ENCODE data around the gene LY86. TPM values are rescaled to one million over a fixed set of nuclear protein-coding genes. Genes with fewer than 3 reads are reported as not detected.

The LY86 gene
- total and polyA plus RNA-seq, 9 of the 15 experiments (the other 6 are each of a cell fraction or from before 2014, with no cell fraction given), result 0.08 to 0.20 TPM; not detected in 7

- in situ Hi-C loops (cut with MboI), result no loop called here
- no peaks in the 10 kb centered on the region for H3K79me2 ChIP-seq (ENCODE audit: control insufficient read depth, insufficient read depth, low read length)
- DNase-seq (ENCODE audit: extremely low read depth in 1 of 4, low spot score in 3 of 4) (no peak), FAIRE-seq (no peak), ATAC-seq (no peak)
- no peaks in the 10 kb centered on the region for H3K4me1 ChIP-seq (replicated peaks in 1 of 2; ENCODE audit: control insufficient read depth in 2 of 2, insufficient read depth in 2 of 2, low read length in 2 of 2)
- CTCF ChIA-PET (ENCODE audit: low intra/inter-chr PET ratio), result no interaction called here
- H3K9me1 ChIP-seq (ENCODE audit: control insufficient read depth, insufficient read depth, low read length), result no peaks in the 10 kb centered on the region
- POLR2A ChIA-PET, result interaction anchor here (1.1 to 2.0 kb wide), 2 partner anchors 13 to 23 kb away, joined by 3 to 7 read pairs; no protein-coding TSS in a partner anchor
- no peaks in the 10 kb centered on the region for H3K36me3 ChIP-seq (ENCODE audit: control insufficient read depth, insufficient read depth, low read length)
- H4K20me1 ChIP-seq (replicated peaks; ENCODE audit: control insufficient read depth, insufficient read depth, low read length), result no peaks in the 10 kb centered on the region
- H3K9me3 ChIP-seq (replicated peaks; ENCODE audit: control insufficient read depth, insufficient read depth, low read depth, low read length), result no peaks in the 10 kb centered on the region
- intact Hi-C loops (cut with micrococcal nuclease), result no loop called here
- H3K4me3 ChIP-seq, result no peak overlapping the region
- no peak overlapping the region for H2AFZ ChIP-seq (ENCODE audit: low read depth, low read length)
- WGBS (ENCODE audit: insufficient coverage, low coverage, missing lambda C conversion rate), result under 1% methylated on average over 6 of the region's 6 CpGs
- TF ChIP-seq HNRNPK (IDR thresholded peaks at IDR 0.05; ENCODE audit: low read depth, low read length, poor library complexity, severe bottlenecking) (peak; percentile 84), NFE2 (IDR thresholded peaks at IDR 0.05; ENCODE audit: low read depth) (no peak), PCBP1 (IDR thresholded peaks at IDR 0.05; ENCODE audit: low read depth, low read length, poor library complexity, severe bottlenecking) (peak; percentile 42), PCBP2 (IDR thresholded peaks at IDR 0.05; ENCODE audit: low read depth, low read length, poor library complexity, severe bottlenecking) (peak; percentile 93)
- TF ChIP-seq, protein P1, sequence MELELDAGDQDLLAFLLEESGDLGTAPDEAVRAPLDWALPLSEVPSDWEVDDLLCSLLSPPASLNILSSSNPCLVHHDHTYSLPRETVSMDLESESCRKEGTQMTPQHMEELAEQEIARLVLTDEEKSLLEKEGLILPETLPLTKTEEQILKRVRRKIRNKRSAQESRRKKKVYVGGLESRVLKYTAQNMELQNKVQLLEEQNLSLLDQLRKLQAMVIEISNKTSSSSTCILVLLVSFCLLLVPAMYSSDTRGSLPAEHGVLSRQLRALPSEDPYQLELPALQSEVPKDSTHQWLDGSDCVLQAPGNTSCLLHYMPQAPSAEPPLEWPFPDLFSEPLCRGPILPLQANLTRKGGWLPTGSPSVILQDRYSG (tag; conservative IDR thresholded peaks at IDR 0.05; ENCODE audit: low read depth), result no peak
- TF ChIP-seq, protein P2, sequence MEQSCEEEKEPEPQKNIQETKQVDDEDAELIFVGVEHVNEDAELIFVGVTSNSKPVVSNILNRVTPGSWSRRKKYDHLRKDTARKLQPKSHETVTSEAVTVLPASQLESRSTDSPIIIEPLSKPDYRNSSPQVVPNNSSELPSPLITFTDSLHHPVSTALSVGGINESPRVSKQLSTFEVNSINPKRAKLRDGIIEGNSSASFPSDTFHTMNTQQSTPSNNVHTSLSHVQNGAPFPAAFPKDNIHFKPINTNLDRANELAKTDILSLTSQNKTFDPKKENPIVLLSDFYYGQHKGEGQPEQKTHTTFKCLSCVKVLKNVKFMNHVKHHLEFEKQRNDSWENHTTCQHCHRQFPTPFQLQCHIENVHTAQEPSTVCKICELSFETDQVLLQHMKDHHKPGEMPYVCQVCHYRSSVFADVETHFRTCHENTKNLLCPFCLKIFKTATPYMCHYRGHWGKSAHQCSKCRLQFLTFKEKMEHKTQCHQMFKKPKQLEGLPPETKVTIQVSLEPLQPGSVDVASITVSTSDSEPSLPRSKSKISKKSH (CRISPR knock-in tag; IDR thresholded peaks at IDR 0.05), result no peak
- no TSS peak for BruUV-seq (replicated peaks)
- peaks cover 23 to 49% of the 10 kb centered on the region in 2 experiments; a peak in 4 of 5 replicates for H3K27me3 ChIP-seq (ENCODE audit: control insufficient read depth in 2 of 2, insufficient read depth in 2 of 2, low read length in 2 of 2)
- H3K9ac ChIP-seq (ENCODE audit: insufficient read depth in 1 of 2, low read depth in 2 of 2, low read length in 2 of 2), result no peak overlapping the region
- H3K4me2 ChIP-seq (ENCODE audit: insufficient read depth, low read length), result no peak overlapping the region
- H3K27ac ChIP-seq (ENCODE audit: extremely low read depth, low read depth, low read length), result no peak overlapping the region
Observed at GRCh38 chr6:6624269-6624990, 35.9 kb downstream of the LY86 start.
